DOHH2 (cell line): ENCODE results near the gene PTGR3.

ENCODE experiments used
- H3F3A ChIP-seq: fragments of 200-600 bp; sonication (generic), shearing (Covaris generic); 2 replicates; pipeline ENCODE4 v1.6.0; 2016; ENCODE audit warnings: antibody characterized with exemption, mild to moderate bottlenecking; ENCODE audit not compliant: control insufficient read depth, insufficient read depth
- H3K27ac ChIP-seq: fragments of 200-600 bp; sonication (generic); 2 replicates; pipeline ENCODE4 v1.5.1; 2014; ENCODE audit warnings: low read depth, mild to moderate bottlenecking, low read length, moderate library complexity
- H3K27me3 ChIP-seq: fragments of 200-600 bp; sonication (generic); 2 replicates; pipeline ENCODE4 v1.6.1; 2014; ENCODE audit warnings: mild to moderate bottlenecking, low read length, mixed read lengths; ENCODE audit not compliant: control insufficient read depth
- H3K36me3 ChIP-seq: fragments of 200-600 bp; sonication (generic); 2 replicates; pipeline ENCODE4 v1.6.1; 2014; ENCODE audit warnings: mild to moderate bottlenecking, low read length, moderate library complexity, mixed read lengths; ENCODE audit not compliant: control insufficient read depth
- H3K4me1 ChIP-seq: fragments of 200-600 bp; sonication (generic); 2 replicates; pipeline ENCODE4 v1.6.1; 2014; ENCODE audit warnings: mild to moderate bottlenecking, low read length, mixed read lengths; ENCODE audit not compliant: control insufficient read depth
- H3K4me2 ChIP-seq: fragments of 200-600 bp; sonication (generic); 2 replicates; pipeline ENCODE4 v1.6.0; 2014; ENCODE audit warnings: mild to moderate bottlenecking, low read length, moderate library complexity
- H3K4me3 ChIP-seq: fragments of 200-600 bp; sonication (generic); 2 replicates; pipeline ENCODE4 v1.5.1; 2014; ENCODE audit warnings: mild to moderate bottlenecking, low read length, mixed read lengths
- H3K79me2 ChIP-seq: fragments of 200-600 bp; sonication (generic); 2 replicates; pipeline ENCODE4 v1.6.1; 2014; ENCODE audit warnings: mild to moderate bottlenecking, low read length, mixed read lengths; ENCODE audit not compliant: control insufficient read depth
- H3K9me2 ChIP-seq: fragments of 200-600 bp; sonication (generic); replicated peaks from 2 replicates; pipeline ENCODE4 v1.6.1; 2014; ENCODE audit warnings: mild to moderate bottlenecking, low read length, mixed read lengths; ENCODE audit not compliant: control insufficient read depth
- H3K9me3 ChIP-seq: fragments of 200-600 bp; sonication (generic); 2 replicates; pipeline ENCODE4 v1.6.1; 2014; ENCODE audit warnings: antibody characterized with exemption, low read length, mixed read lengths; ENCODE audit not compliant: control insufficient read depth, insufficient read depth
- H4K20me1 ChIP-seq: fragments of 200-600 bp; sonication (generic); 2 replicates; pipeline ENCODE4 v1.6.0; 2014; ENCODE audit warnings: low read depth, mild to moderate bottlenecking, antibody characterized with exemption, low read length, moderate library complexity; ENCODE audit not compliant: control insufficient read depth, insufficient read depth
- EZH2phosphoT487 ChIP-seq: fragments of 200-600 bp; sonication (generic); IDR thresholded peaks from 2 replicates; pipeline ENCODE4 v1.6.1; 2017; ENCODE audit warnings: borderline replicate concordance, mild to moderate bottlenecking, antibody characterized with exemption, low read length, moderate library complexity, mixed read lengths
- TF ChIP-seq, protein P1 (sequence below): fragments of 200-600 bp; sonication (generic); IDR thresholded peaks from one replicate; pipeline ENCODE4 v1.5.1; 2014; ENCODE audit warnings: antibody characterized with exemption, mild to moderate bottlenecking, low read depth, low read length; ENCODE audit not compliant: poor library complexity, severe bottlenecking

The PTGR3 gene

DNA sequence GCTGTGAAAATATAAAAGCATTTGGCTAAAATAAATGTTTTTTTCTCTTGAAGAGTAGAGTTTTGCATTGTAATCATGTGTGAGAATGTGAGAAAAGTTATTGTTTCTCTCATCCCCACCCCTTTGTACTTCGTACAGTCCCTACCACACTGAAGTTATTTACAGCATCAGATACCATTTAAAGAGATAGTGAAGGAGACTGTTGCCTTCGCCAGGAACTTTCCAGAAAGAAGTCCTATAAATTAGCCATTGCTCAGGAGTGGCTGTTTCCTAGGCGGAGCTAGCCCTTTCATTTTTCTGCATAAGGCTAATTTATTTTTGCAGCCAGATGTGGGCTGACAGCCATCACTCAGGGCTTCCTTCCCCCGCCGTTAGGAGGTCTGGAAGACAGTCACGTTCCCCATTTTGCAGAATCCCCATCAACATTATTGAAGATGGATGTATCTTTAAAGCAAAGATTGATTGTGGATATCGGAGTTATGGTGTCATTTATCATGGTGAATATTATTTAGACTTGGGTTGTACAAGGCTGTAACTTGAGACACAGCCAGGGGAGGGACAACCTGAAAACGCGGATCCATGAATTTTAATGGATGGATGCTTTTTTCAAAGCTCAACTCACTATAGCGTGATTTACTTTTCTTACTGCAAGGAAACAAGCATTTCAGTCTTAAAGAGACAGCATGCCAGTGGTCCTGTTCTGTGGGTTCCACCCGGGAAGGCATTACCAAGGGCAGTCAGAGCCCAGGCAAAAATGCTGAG lies 18.8 kb upstream of the PTGR3 start:
- no peak overlapping the region for H3K27ac ChIP-seq
- H3K4me1 ChIP-seq, result no peaks in the 10 kb centered on the region
- peaks cover 61% of the 10 kb centered on the region for H3K79me2 ChIP-seq
- no peaks in the 10 kb centered on the region for H3K27me3 ChIP-seq
- no peak overlapping the region for H3K4me2 ChIP-seq
- TF ChIP-seq, protein P1, sequence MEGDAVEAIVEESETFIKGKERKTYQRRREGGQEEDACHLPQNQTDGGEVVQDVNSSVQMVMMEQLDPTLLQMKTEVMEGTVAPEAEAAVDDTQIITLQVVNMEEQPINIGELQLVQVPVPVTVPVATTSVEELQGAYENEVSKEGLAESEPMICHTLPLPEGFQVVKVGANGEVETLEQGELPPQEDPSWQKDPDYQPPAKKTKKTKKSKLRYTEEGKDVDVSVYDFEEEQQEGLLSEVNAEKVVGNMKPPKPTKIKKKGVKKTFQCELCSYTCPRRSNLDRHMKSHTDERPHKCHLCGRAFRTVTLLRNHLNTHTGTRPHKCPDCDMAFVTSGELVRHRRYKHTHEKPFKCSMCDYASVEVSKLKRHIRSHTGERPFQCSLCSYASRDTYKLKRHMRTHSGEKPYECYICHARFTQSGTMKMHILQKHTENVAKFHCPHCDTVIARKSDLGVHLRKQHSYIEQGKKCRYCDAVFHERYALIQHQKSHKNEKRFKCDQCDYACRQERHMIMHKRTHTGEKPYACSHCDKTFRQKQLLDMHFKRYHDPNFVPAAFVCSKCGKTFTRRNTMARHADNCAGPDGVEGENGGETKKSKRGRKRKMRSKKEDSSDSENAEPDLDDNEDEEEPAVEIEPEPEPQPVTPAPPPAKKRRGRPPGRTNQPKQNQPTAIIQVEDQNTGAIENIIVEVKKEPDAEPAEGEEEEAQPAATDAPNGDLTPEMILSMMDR, result no peak
- no peak for TF ChIP-seq EZH2phosphoT487
- H4K20me1 ChIP-seq, result no peaks in the 10 kb centered on the region
- H3K4me3 ChIP-seq, result no peak overlapping the region
- no peaks in the 10 kb centered on the region for H3K9me3 ChIP-seq
- H3F3A ChIP-seq, result no peaks in the 10 kb centered on the region
- no peaks in the 10 kb centered on the region for H3K9me2 ChIP-seq
- no peaks in the 10 kb centered on the region for H3K36me3 ChIP-seq

DNA sequence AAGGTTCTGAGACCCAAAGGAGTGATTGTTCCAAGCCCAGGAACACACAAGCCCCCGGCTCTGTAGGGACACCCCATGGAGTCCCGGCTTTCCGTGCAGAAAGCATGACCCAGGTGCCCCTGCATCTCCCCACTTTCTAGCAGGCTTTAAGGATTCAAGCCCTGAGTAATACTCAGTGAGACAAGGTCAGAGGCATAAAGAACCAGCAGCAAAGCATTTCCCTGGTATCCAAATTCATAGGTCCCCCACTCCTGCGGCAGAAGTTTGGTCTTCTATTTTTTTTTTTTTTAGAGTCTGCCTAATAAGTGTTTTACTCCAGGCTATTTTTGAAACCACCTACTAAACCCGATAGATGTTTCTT lies 18.0 kb upstream of the PTGR3 start:
- no peaks in the 10 kb centered on the region for H3K9me3 ChIP-seq

DNA sequence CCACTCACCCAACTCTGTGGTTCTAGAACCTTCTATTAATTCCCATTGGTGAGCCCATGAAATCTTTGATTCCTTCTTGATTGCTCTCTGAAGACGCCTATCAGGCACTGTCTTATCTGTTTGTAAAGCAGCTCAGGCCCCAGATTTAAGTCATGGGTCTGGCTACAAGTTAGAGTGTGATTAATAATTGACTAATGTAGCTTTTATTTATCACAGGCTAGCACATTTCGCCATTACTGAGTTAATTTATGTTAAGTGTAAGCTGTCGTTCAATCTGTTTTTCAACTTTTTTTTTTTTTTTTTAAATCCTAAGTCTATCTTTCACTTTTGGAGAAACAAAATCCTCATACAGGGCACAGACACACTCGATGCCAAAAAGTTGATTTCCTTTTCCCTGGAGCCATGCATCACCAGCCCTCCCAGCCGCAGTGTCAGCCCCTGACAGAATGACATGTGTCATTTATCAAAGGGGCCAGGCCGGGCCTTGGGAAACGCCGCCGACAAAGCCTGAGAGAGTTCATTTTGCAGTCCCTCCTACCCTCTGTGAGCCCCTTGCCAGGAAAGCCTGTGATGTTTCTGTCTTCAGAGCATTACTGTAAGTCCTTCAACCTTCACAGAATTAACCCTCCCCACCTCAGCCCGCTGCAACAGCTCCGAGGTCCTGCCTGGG lies 17.5 kb upstream of the PTGR3 start:
- TF ChIP-seq, protein P1, result no peak
- TF ChIP-seq EZH2phosphoT487, result no peak
- Histone ChIP-seq H3F3A (no peaks in the 10 kb centered on the region), H3K27ac (no peak overlapping the region), H3K9me3 (no peaks in the 10 kb centered on the region), H3K9me2 (no peaks in the 10 kb centered on the region), H4K20me1 (no peaks in the 10 kb centered on the region), H3K79me2 (peaks cover 71% of the 10 kb centered on the region), H3K4me1 (no peaks in the 10 kb centered on the region), H3K27me3 (no peaks in the 10 kb centered on the region), H3K4me2 (no peak overlapping the region), H3K36me3 (no peaks in the 10 kb centered on the region), H3K4me3 (no peak overlapping the region)

More for the DNA sequence above, 18.0 kb upstream of the PTGR3 start:
- Histone ChIP-seq H3K36me3 (no peaks in the 10 kb centered on the region), H3K9me2 (no peaks in the 10 kb centered on the region), H3K4me2 (no peak overlapping the region), H3K27ac (no peak overlapping the region), H3K27me3 (no peaks in the 10 kb centered on the region), H3F3A (no peaks in the 10 kb centered on the region), H4K20me1 (no peaks in the 10 kb centered on the region), H3K4me3 (no peak overlapping the region), H3K4me1 (no peaks in the 10 kb centered on the region), H3K79me2 (peaks cover 68% of the 10 kb centered on the region)
- TF ChIP-seq, protein P1, result no peak
- TF ChIP-seq EZH2phosphoT487, result no peak
